NCI-H1930 (cell line): ENCODE measurements around the gene ZPR1.
"Not testable (repeated sequence)": the region's sequence is repeated elsewhere in the genome, so short reads cannot be mapped to it uniquely, and the experiment has no call there.

Source experiments
- DNase-seq, 2 experiments: peaks; one replicate each; lab custom pipeline; 2025; lab: John Stamatoyannopoulos, UW

ZPR1 gene

DNA sequence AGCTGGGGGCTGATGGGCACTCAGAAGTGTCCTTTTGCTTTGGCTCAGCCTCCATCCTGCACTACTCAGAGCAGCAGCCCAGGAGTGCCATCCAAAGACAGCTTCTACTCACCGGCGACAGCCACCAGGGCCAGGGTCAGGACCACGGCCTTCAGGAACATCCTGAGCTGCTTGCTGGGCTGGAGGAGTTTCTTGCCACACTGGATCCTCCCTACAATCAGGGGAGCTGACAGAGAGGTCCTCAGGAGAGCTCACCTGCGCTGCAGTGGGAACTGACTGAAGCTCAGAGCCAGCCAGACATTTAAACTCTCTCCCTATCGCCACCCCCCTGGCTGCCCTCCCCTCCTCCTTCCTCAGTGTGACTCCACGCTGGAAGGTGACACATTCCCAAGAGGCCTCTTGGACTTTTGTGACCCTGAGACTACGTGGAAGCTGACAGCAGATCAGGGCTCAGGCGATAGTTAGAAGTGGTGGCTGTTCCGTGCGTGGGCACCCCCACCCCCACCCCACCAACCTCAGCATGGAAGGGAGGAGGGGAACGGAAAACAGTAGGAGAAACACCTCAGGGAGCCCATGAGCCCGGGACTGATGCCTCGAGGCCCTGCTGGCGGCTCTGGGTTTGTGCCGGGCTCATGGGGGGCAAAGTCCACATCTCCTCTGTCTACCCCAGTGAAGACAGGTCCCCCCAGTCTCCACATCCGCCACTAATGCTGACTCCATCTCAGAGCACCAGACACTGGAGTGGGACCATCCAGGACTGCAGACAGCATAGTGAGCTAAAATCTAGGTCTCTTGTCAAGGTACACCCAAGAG is 35.4 kb upstream of the ZPR1 start, which contains the start of gene APOA4:
TSS of gene APOA4 (minus strand) at position 274 of the 813 bp plus-strand sequence. CDS start at position 161, 113 bp downstream.
- no peak for DNase-seq

DNA sequence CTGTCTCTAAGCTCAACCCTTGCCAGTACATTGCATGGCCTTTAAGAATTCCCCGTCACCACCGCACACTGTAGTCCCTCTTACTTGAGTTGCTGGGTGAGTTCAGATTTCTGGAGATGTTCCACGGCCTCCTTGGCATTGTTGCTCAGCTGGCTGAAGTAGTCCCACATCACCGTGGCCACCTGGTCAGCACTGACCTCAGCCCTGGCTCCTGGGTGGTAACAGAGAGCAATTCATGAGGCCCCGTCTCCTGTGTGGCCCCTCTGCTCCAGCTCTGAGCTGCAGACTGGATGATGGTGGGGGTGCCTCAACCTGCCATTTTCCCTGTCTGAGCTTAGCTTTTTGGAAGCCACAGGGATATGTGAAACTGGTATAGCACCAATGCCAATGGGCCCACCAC is 34.8 kb upstream of the ZPR1 start:
- no peak for DNase-seq

DNA sequence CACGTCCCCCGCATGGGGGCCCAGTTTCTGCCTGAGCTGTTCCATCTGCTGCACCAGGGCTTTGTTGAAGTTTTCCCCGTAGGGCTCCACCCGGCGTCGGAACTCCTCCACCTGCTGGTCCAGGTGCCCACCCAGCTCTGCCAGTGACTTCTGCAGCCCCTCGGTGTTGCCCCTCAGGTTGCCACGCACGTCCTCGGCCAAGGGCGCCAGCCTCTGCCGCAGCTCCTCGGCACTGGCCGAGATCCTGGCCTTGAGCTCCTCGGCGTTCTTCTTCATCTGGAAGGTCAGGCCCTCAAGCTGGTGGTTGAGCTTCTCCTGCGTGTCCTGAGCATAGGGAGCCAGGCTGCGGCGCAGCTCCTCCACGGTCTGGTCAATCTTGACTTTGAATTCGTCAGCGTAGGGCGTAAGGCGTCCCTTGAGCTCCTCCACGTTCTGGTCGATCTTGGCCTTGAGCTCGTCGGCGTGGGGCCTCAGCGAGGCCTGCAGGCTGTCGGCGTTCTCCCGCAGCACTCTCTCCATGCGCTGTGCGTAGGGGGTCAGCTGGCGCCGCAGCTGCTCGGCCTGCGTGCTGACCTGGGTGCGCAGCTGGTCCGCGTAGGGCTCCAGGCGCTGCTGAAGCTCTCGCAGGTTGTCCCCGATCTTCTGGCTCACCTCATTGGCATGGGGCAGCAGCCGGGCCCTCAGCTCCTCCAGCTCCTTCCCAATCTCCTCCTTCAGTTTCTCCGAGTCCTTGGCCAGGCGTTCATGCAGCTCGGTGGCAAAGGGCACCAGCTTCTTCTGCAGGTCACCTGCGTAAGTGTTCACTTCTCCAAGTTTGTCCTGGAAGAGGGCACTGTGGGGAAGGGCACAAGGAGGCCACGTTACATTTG is 33.5 kb upstream of the ZPR1 start:
- no peak for DNase-seq

DNA sequence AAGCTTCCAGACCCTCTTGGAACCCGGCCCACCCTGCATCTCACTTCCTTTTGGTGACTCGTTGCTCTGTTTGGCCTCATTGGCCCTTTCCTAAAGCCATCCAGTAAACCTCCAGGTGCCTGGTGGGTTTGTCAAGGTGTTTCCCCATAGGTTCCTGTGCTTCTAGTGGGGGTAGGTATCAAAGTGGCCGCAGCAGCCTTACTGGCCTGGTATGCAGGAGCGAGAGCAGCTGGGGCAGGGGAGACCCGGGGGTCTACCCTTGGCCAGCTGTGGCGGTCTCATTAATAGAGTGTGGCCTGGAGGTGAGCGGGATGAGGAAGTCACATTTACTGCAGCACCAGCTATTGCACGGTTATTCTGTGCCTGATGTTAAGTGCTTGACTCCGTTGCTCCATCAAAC is 31.2 kb upstream of the ZPR1 start:
- no peak for DNase-seq

DNA sequence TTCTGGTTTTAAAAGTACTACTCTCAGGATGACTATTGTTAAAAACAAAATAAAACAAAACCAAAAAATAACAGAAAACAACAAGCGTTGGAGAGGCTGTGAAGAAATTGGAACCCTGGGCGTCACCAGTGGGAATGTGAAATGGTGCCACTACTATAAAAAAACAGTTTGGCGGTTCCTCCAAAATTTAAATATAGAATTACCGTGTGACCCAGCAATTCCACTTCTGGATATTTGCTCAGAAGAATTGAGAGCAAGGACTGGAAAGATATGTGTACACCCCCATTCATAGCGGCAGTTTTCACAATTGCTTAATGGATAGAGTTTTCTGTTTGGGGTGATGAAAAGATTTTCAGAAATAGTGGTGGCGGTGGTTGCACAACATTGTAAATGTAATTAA is 26.7 kb upstream of the ZPR1 start:
- DNase-seq: no peak

DNA sequence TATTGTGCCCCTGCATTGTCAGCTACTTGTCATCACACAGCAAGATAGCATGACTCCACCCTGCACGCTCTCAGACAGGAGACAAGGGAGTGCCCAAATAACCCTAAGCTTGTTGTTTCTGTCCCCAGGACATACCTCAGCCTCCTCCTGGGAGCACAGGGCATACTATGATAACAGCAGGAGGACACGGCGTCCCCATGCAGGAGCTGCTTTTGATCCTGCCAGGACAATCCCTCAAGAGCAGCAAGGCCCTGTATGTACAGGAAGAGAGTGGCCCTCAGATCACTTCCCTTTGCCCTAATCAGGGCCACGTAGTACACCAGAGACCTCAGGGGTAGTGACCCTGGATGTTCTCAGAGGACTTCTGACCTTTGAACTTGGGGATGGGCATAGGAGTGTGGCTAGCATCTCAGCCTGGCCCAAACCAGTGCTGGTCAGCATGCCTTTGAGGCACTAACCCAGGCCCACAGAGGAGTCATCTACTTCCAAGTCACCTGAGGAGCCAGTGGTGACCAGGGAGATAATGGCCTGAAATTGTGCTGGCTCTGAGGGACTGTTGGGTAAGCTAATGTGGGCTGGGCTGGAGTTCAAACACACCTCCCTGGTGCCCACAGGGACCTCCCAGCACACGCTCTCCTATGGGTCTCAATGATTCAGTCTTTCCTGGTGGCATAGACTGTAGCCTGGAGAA is 26.1 kb upstream of the ZPR1 start:
- DNase-seq: no peak

DNA sequence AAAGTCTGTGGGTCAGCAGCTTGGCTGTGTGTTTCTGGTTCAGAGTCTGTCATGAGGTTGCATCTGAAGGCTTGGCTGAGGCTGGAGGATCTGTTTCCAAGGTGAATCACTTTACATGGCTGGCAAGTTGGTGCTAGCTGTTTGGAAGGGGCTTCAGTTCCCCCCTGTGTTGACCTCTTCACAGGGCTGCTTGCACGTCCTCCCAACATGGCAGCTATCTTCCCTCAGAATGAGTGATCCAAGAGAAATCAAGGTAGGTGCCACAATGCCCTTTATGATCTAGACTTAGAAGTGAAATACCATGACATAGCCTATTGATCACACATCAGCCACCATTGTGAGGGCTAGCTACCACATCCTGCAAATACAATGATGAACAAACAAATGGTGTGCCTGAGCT is 25.3 kb upstream of the ZPR1 start:
- no peak for DNase-seq

DNA sequence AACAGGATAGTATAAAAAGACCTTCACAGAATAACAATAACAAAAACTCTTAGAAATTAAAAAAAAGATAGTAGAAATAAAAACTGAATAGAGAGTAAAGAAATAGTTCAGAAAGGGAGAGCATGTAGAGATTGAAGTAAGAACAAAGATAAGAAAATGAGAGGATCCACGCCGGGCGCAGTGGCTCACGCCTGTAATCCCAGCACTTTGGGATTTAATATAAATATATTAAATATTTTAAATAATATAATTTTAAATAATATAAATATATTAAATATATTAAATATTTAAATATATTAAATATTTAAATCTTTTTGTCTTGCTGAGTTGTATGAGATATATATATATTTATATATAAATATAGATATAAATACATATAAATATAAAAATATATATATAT is 24.3 kb upstream of the ZPR1 start:
- no peak for DNase-seq

DNA sequence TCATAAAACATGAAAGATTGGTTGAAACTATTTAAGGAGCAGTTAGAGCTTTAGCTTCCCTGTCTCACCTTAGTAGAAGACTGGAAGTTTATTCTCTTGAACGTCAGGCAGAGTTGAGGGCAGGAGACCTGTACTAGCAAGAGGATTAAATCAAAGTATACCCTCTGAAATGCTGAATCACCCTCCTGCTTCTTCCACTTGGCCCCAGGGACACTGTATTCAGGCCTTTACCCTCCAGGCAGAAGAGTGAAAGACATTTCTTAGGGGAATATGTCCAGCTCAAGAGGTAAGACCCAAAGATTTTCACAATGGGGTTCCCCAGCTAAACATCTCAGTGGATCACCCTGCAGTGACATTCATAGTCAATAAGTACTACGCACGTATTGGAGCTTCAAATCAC is 23.4 kb upstream of the ZPR1 start:
- no peak for DNase-seq

DNA sequence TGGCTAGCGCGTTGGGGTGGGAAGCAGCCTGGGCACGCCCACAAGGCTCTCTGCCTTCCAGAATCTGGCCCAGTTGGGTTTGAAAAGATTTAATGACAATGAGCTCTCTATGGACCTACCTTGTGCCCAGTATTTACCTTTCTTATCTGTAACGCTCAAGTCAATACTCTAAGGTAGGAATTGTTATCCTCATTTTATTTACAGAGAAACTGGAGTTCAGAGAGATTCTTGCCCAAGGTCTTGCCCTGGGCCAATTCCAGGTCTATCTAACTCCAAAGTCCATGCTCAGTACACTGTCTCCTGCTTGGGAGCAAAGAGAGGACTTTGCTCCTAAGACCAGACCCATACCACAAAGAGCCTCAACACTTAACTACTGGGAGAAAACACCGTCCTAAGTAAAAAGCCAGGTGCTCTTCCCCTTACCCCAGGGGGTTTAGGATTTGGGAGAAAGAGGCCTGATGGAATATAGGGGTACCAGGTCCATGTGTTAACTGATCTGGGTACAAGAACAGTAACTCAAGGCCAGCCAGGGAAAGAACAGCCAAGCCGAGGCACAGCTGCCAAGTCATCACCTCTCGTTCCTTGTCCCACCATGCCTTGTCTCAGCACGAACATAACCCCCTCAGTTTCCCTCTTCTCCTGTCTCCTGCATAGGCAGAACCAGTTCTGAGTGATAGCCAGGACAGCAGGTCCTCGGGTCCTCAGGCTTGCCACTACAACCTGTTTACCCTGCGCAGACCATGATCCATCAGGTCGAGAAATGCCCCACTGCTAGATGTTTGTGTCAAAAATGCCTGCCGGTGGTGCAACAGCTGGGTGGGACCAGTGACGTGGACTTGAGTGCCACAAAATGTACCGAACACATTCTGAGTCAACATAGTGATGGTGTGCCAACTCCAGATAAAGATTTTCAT is 20.7 kb upstream of the ZPR1 start:
- no peak for DNase-seq

DNA sequence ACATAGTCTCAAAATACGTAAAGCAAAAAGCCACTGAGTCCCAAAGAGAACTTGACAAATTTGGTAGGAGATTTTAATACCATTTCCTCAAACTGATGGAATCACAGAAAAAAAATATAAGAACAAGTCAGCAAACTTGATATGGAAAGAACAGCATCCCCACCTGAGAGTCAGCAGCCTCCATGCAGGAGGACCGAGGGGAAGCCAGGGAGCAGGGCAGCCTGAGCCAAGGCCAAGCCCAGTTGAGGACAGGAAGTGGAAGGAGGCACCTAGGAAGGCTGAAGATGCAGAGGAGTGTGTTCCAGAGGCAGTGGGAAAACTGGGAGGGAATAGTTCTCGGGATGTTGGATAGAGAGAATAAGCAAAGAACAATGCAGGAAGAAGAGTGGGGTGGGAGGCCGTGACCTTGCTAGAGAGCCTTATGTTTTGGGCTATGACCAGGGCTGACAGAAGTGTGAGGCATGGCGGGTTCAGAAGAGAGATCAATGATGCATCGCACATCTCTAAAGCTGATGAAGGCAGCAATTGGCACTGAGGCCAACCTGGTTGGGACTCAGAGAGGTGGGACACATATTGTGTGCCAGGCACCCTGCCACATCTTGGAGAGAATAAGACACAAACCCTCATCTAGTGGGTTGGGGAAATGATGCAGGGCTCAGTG is 19.9 kb upstream of the ZPR1 start:
- no peak for DNase-seq

DNA sequence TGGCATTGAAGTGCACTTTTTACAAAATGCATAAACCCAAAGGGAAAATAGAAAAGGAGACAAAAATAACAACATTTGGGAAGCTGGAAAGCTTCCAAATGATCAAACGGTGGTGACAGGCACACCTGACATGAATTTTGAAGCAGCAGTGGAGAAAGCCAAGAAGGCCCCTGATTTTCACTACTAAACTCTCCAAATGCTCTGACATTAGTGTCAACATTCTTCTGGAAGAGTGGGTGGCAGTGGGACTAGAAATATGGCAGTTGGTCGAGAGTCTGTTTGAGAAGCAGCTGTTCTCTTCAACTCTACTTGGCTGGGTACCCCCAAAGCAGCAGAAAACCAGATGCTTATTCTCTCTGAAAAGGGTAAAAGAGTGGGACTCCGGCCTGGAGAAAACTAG is 16.2 kb upstream of the ZPR1 start:
- DNase-seq: no peak

DNA sequence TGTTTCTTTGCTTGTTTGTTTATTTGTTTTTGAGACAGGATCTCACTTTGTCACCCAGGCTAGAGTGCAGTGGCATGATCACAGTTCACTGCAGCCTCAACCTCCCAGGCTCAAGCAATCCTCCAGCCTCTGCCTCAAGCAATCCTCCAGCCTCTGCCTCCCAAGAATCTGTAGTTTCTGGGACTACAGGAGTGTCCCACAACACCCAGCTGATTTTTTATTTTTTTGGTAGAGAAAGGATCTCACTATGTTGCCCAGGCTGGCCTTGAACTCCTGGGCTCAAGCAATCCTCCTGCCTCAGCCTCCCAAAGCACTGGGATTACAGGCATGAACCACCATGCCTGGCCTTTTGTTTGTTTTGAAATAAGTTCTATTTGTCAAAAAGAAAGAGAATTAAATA is 13.8 kb upstream of the ZPR1 start:
- DNase-seq: not testable (repeated sequence)

DNA sequence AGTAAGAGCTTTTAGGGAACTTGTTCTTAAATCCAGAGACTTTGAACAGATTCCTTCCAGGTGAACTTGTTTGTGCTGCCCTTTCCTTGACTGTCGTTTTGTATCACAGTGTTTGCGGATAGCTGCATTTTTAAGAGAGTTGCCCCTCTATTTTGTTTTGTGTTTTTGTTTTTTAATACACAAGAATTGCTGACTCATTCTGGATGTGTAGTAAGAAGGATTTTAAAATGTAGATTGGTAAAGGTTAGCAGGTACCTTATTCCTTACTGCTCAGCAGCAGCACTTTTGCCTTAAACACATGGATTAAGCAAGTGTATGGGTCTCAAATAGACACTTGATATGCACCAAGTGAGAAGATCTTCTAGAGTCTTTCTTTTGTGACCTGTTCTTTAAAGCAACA is 12.8 kb upstream of the ZPR1 start:
- no peak for DNase-seq

DNA sequence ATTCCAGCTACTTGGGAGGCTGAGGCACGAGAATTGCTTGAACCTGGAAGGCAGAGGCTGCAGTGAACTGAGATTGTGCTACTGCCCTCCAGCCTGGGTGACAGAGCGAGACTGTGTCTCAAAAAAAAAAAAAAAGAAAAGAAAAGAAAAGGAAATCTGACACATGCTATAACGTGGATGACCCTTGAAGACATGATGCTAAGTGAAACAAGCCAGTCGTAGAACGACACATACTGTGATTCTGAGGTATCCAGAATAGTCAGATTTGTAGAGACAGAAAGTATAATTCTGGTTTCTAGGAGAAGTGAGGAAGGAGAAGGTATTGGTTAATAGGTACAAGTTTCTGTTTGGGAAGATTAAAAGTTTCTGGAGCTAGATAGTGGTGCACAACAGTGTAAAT is 10.5 kb upstream of the ZPR1 start:
- no peak for DNase-seq

DNA sequence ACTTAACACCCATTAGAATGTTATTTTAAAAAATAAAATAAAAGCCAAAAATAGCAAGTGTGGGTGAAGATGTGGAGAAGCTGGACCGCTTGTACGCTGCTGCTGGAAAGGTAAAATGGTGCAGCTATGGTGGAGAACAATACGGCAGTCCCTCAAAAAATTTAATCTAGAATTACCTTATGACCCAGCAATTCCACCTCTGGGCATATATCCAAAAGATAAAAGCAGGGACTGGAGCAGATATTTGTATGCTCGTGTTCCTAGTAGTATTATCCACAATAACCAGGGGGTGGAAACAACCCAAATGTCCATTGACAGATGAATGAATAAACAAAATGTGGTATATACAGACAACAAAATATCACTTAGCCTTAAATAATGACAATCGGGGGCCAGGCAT is 10.0 kb upstream of the ZPR1 start:
- DNase-seq: no peak

DNA sequence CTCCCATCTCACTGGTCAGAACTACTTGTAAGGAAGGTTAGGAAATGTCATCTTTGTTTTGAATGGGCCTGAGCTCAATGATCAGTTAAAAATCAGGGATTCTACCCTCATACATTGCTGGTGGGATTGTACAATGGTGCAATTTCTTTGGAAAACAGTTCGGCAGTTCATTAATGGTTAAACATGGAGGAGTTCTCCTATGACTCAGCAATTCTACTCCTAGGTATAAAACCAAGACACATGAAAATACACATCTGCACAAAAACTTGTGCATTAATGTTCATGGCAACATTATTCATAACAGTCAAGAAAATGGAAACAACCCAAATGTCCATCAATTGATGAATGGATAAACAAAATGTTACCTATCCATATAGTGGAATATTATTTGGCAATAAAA is 8.7 kb upstream of the ZPR1 start:
- DNase-seq: no peak

DNA sequence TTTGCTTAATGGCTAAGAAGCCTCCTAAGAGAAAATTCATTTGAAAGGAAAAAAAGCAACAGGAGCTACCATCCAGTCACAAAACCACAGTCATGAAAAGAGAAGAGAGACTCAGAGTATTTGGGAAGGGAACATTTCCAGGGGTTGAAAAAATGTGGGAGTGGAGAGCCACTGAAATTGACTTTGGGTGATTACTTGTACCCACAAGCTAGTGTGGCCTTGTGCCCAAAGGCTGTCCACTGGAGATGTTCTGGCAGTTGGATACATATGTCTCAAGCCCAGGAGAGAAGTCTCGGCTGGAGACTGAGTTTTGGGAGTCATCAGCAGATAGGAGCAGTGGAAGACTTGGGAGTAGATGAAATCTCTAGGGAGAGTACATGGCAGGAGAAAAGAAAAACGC is 7.0 kb upstream of the ZPR1 start:
- no peak for DNase-seq

DNA sequence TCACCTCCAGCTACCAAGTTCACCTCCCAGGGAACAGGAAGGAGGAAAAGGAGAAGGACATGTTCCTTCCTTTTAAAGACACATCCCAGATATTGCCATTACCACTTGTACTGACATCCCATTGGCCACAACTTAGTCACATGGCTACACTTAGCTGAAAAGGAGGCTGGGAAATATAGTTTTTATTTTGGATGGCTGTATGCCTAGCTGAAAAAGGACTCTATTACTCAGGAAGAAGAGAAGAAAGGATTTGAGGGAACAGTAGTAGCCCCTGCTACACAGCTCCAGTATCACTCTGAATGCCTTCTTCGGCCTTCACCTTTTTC is 5.9 kb upstream of the ZPR1 start:
- DNase-seq: no peak

DNA sequence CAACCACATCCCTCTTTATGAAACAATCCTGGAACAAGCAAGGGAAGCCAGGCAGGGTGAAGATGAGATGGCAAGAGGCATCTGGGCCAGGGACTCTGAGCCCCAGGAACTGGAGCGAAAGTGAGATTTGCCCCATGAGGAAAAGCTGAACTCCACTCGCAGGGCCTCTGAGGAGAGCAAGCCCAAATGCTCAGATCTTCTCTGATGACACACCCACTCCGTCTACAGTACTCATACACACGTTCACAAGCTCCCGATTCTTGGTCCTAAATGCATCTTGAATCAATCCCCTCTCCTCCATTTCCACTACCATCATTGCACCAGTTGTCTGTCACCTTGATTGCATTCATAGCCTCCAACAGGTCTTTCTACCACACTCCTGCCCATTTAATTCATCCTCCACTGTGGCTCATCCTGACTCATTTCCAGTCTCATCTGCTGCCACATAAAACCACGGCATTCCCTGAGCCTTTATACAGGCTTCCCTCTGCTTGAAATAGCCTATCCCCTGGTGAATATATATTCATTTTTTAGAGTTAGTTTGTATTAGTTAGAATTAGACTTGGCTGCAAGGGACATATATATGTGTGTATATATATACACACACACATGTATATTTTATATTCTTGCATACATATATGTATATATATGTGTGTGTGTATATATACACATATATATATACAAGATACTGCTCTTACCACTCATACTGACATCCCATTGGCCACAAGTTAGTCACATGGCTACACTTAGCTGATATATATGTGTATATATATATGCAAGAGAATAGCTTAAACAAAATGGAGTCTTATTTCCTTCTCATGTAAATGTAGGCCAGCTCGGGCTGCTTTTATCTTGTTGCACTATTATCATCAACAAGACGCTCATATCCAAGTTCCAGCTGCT is 5.3 kb upstream of the ZPR1 start:
- DNase-seq: no peak
